ENCODE measurements around the gene HYDIN.
"Not testable (repeated sequence)": the region's sequence is repeated elsewhere in the genome, so short reads cannot be mapped to it uniquely, and the experiment has no call there.

The HYDIN gene

DNA sequence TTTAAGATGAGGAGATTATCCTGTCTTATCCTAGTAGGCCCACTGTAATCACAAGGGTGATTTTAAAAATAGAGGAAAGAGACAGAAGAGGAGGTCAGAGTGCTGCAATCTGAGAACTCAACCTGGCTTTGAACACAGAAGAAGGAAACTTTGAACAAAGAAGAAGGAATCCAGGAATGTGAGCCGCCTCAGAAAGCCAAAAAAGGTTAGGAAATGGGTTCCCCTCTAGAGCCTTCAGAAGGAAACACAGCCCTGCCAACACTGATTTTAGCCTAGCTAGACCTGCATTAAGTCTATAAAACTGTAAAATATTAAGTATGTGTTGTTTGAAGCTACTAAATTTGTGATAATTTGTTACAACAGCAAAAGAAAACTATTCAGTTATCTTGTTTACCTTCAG is 149.7 kb downstream of the HYDIN start:
- DNase-seq = not testable (repeated sequence)

DNA sequence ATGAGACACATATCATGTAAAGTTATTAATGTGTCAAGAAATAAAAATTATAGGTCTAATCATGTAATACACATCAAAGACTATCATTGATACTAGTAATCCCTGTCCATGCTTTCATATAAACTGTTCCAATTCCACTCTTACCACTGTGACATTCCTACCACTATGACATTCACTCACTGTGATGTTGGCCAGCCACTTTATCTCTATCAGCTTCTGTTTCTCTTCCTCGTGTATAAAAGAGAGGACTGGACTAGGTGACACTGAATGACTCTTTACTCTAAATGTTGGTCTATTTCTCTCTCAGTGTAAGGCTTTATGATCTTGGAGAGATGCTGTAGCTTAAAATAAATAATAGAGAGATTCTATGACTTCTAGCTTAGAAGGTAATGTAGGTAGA is 150.3 kb downstream of the HYDIN start:
- not testable (repeated sequence) for DNase-seq

DNA sequence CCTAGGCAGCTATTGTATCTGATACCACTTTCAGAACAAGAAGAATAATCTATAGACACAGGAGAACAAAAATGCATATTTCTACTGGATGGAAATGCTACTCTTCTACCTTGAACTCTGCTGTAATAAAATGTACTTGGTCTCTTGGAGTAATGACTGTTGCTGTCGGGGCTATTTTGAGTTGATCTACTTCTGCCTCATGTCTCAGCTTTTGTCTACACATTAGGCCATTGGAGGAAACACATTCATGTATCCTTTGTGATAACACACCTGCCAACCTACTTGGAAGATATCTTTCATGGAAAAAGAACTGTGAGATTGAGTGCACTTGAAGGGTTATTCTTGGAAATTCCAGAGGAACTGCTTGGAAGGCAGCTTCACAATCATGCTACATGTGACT is 159.9 kb downstream of the HYDIN start:
- not testable (repeated sequence) for DNase-seq

DNA sequence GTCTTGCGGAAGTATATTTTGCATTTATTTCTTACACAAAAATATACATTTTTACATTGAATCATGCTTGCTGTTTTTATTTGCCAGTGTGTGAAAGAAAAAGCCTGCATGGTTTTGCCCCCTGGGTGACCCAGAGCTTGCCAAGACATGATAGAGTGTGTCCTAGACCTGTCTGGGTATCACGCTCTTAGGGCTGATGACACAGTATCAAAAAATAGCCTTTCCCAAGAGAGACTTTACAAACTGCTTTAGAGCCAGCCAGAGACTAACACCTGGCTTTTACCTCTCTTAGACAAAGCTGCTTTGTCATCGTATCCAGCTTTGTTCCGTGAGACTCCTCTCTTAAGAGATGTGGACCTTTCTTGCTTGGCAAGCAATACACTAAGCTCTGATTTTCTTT is 160.7 kb downstream of the HYDIN start:
- DNase-seq = not testable (repeated sequence)

DNA sequence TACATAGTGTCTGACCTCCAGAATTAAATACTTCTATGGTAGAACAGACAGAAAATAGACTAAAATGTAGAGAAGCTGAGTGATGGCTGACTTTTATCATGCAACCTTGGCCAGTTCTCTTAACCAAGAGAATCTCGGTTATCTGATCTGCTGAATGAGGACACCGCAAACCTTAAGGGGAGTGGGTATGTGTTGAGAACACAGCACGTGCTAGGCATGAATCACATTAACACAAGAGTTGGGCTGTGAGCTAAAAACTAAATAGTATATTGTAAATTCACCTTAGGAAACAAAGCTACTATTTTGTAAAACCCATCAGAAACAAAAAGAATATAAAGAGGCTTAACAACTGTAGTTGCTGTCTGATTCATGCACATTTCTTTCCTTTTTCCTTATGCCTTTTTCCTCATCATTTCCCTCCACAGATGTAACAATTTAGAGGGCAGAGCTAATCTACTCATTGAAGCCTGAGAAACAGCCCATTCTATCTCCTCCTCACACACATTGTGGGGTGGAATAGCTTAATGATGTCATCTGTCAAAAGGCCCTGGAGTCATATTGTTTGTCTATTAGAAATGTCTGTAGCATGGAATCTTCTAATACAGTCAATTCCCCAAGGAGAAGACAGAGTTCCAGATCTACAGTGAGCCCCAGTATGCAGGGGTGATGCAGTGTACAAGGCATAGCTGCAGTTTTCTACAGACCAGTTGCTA is 176.5 kb downstream of the HYDIN start:
- not testable (repeated sequence) for DNase-seq

DNA sequence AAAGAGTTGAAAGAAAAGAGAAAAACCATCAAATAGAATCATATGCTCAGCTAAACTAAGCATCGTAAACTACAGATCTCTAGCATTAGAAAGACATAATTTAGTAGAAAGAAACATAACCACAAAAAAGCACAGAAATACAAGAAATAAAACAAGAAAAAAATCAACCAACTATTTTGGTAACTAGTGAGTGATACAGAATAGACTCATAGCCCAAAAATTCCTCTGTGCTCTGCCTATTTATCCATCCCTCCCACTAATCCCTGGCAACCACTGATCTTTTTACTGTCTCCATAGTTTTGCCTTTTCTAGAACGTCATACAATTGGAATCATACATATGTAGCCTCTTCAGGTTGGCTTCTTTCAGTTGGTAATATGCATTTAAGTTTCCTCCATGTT is 180.2 kb downstream of the HYDIN start:
- DNase-seq = not testable (repeated sequence)

DNA sequence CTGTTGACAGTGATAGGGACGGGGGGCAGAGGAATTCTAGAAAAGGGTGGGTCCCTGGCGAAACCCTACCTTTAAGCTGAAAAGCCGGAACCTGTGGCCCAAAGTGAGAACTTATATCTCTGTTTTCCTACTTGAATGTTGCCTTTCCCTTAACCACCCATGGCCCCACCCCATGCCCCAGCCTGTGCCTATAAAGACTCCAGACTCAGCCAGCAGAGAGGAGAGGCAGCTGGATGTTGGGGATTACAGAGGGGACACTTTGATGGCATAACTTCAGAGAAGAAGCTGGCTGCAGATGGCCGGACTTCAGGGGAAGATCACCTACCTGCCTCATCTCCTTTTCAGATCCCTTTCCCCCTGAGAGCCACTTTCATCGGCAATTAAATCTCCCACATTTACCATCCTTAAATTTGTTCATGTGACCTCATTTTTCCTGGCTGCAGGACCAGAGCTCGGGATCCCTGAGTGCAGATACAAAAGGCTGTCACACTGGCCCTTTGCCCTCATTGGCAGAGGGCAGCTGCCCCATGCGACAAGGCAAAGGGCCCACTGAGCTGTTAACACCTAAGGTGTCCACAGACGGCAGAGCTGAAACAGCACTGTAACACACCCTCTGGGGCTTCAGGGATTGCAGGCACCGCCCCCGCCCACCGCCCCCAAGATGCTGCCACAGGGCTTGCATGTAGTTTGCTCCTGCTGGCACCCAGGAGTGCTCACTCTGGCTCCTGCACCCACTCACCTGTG is 191.0 kb downstream of the HYDIN start:
- DNase-seq = not testable (repeated sequence)

DNA sequence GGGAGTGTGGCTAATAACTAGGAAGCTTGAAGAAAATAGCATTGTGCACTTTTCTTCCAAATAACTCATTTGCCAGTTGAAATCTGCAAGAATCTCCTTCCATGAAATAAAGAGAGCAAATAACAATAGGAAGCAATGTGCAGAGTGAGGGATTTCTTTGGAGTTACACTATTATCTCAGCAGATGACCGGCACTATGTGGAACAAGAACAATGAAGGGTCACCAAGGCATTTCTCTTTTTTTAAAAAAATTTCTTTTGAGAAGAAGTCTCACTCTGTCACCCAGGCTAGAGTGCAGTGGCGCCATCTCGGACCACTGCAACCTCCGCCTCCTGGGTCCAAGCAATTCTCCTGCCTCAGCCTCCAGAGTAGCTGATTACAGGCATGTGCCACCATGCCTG is 192.1 kb downstream of the HYDIN start:
- not testable (repeated sequence) for DNase-seq

DNA sequence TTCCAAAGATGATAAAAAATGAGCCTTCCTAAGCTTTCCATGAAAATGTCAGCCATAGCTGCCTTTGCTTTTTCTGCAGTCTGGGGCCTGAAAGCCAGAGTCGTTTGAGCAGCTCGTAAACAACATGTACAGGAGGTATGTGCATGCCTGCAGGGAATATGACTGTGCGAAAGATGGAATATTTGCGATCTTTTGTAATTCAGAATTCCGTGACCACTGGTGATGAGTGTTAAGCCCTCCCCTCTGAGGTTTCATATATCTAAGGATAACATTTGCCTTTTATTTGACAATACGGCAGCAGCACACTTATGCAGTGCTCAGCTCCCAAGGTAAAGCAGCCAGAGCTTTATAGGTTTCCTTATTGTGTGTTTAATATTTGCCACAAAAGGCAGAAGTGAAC is 192.5 kb downstream of the HYDIN start:
- not testable (repeated sequence) for DNase-seq

DNA sequence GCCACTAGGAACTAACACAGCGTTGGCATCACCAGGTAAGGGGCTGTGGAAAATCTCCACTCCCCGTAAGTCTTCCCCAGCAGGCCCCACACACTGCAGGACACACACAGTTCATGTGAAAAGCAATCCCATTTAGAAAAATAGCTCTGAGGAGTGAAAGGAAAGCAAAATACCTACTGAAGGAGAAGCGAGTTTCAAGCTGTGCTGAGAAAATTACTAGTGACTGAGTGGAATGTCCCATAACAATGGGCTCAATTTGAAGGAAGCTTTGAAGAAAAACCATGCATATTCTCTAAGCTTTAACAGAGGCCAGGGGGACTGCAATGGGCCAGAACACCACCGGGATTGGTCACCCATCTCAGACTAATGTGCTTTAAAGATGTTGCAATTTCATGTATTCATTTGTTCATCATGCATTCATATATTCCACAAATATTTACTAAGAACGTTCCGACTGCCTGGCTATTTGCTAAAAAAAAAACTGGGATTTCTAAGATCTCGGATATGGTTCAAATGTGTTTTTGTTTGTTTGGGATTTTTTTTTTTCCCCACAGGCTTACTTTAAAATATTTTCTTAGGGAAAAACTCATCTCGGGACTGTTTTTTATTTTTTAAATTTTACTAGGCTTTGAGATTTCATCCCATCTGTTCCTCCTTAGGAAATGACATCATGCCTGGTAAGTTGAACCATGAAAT is 202.3 kb downstream of the HYDIN start:
- DNase-seq = not testable (repeated sequence)

DNA sequence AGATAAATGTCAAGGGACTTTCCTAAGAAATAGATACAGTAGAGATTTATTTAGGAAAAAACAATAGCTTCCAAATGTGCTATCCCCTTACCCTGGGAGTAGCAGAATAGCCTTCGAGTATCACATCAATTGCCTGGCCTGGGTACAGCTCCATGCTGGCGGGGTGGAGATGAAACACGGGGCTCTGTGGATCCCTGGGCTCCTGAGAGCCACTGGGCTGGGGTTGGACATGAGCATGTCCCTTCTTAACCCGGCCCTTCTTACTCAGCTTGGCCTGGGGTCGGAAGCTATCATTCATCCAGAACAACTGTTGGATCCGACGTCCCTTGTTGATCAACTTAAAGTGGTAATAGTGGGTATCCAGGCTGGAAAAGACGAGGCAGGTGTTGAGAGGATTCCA is 203.0 kb downstream of the HYDIN start:
- not testable (repeated sequence) for DNase-seq

DNA sequence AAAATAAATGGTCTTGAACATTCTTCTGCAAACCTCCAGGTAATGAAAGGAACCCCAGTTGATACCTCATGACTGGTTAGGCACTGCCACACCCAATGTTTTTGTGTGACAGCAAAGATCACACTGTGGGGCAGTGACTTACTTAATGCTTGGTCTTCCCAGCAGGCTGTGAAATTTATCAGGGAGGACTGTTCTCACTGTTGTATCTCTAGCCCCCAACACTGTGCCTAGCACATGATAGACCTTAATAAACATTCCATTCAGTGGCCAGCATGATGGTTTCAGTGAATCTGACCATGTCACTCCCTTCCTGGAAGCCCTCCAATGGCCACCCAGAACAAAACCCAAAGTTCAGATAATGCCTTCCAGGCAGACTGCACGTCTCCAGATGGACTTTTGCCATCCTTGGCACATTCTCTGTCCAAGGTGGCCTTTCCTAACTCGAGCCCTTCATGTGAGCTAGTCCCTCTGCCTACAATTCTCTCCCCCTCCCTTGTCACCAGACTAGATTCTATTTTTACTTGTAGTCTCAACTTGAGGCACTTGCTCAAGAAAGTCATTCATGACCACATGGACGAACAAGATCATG is 206.6 kb downstream of the HYDIN start:
- not testable (repeated sequence) for DNase-seq

DNA sequence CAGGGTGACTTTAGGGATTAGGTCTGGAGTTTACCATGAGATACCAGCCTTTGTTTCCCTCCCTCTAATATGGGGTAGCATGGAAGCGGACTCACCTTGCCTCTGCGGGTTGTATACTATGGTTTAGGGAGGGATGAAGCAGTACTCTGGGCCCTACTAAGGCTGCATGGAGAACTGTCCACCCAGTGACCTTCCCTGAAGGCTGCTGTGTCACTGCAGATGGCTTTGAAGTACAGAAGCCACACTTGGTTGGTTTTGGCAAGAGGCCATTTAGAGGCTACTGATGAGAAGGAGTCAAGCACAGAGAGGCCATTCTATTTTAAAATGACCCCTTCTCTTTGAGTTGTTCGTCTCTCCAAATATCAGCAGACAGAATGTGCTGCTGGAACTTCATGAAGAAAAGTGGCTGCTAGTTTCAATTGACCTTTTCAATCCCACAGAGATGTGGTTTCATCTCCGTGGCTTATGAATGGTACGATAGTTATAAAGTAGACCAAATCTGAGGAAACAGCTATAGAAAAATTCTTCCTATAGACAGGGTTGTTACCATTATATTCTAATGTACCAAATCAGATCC is 208.5 kb downstream of the HYDIN start:
- not testable (repeated sequence) for DNase-seq

DNA sequence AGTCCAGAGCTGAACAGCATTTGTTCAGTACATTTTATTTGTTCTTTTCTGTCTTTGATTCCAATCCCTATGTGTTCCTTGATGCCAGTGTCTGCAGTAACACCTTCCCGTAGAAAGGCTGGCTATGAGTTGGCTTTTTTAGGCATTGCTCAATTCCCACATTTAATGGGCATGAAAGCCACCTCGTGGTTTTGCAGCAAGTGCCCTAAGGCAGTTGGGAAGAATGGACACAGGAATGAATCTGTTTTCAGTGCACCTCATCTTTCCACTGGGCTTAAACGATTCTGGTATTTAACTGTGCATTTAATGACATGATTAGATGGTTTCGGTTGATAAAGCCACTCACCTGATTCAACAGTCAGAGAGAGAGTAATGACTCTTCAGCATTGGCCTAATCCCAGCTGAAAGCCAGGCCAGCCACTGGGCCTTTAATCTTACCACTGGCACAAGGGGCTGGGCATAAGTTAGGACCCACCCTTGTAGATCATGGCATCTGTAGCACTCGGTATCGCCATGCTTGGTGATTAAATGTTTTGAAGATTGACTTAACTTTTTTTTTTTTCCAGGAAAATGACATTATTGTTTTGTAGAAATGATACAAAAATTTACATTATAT is 211.3 kb downstream of the HYDIN start:
- not testable (repeated sequence) for DNase-seq

DNA sequence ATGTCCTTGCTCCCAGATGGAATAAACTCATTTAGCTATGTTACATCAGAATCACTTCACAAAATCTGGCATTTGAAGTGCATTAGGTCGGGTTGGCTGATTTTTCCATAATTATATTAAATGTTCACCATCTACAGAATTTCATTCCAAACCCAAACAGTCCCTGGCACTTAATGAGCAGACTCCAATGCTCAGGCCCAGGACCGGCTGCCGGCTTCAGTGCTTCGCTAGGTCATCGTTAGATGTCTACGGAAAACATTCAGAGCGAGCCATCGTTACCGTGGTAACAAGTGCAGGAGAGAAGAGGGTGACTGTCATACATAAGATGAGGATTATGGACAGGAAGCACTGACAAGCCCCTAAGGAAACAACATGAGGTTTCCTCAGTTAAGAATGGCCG is 215.1 kb downstream of the HYDIN start:
- not testable (repeated sequence) for DNase-seq

DNA sequence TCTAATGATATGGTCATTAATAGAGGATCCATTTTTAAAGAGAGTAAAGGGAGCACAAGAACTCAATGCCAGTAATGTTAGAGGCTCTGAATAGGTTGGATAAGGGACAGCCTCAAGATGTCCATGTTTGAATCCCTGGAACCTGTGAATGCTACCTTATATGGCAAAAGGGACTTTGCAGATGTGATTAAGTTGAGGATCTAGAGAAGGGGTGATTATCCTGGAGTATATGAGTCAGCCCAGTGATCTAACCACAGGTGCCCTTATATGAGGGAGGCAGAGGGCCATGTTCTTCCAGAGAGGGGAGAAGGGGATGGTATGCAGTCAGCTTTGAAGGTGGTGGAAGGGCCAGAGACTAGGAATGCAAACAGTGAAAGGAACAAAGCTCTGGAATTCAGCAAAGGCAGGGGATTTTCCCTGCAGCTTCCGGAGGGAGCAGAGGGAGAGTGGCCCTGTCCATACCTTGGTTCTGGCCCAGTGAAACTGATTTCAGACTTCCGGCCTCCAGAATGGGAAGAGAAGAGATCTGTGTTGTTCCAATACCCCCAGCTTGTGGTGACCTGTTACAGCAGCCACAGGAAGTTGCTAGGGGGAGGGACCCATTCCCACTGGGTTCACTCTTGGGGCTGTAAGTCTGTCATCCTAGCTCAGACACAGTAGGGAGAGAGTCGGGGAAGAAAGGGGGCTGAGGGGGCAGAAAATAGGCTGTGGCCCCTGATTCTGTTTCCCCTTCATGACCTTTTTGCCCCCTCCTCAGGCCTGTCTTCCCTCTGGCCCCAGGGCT is 220.9 kb downstream of the HYDIN start:
- DNase-seq = not testable (repeated sequence)

DNA sequence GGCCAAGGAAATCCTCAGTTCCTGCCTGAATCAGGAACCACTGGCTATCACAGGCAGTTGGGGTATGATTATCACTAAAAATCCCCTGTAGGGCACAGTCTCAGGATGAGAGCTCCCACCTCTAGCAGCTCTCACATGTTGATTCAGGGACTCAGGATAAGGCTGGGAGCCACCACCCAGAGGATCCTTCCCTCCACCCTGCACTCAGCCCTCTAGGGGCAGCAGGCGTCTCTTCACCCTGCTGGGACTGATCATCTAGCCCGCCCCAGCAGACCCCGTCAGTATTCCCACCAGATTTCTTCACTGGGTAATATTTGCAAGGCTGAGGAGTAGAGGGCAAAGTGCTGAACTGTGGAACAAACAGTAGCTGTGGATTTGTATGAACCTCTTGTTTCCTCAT is 224.0 kb downstream of the HYDIN start:
- DNase-seq = not testable (repeated sequence)

DNA sequence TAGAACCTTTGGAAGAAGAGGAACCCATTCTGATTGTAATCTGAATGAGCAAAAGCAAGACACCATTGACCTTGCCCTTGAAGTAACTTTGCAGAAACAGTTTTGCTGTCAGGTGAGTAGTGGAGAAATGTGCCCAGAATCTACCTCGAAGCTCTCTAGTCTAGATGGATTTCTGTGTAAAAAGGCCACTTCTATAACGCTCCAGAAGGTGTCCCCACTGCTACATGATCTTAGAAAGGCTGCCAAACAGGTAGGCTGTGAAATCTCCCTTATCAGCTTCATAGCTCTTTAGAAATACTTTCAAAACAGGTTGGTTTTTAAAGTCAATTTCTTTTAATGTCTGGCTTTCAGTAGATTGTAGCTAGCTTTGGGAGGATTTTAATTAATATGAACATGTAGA is 230.8 kb downstream of the HYDIN start:
- DNase-seq = not testable (repeated sequence)

DNA sequence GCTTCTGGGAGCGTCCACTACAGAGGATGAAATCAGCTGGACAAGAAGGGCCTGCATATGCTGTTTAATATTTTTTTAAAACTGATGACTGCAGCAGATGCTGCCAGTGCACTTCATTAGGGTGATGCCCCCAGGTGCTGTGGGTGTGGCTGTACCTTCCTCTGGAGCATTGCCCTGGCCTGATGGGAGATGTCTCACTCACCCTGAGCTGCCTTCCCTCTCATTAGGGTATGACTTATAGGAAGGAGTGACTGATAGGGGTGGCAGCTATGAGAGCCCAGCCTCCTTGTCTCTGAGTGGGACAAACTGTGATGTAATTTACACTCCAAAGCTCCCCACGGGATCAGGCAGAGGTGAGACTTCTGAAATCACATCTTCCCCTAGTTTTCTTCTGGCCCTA is 234.7 kb downstream of the HYDIN start:
- not testable (repeated sequence) for DNase-seq

DNA sequence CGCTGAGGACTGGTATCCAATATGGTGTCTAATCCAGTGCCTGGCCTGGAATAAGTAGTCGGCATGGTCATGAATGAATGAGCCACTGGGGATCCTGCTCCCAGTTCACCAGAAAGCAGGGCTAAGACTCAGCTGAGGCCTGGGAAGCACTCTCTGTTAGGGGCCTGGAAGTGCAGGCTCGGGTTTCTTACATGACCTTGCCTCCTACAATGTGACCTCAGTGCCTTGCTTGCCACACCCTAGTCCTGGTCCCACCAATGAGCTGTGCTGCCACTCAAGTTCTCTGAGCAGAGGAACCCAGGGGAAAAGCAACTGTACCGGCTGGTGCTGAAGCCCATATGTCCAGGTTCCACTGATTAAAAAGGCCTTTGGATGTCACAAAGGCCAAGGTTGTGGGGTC is 238.0 kb downstream of the HYDIN start:
- DNase-seq = not testable (repeated sequence)

DNA sequence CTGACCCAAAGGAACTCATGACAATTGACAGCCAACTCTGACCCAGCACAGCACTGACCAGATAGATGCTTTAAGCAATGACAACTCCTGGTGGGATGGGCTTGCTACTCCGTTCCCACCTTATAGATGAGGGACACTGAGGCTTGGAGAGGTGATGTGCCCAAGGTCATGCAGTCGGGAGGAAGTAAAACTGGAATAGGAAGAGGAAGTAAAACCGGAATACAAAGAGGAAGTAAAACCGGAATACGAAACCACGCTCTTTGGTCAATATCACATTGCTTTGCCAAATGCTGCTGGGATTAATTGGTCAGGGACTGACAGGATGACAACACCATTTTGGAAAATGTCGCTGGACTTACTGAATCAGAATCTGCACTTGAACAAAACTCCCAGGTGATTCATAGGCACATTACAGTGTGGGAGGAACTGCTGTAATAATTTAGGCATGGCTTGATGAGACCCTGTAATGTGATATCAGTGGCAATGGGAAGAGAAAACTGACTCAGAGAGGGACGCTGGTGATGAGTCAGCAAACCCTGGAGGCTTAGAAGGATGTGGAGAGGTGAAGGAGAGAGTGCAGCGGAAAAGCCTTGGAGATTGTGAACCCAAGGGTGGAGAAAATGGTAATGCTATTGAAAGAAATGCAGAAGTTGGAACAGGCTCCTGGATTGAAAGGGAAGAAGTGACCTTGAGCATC is 243.4 kb downstream of the HYDIN start:
- DNase-seq = not testable (repeated sequence)

All from NCI-H1092 (cell line).